ENCODE data around the gene RNF157.

- TF ChIP-seq CTCF (IDR thresholded peaks at IDR 0.05 in 4 of 5, conservative IDR thresholded peaks at IDR 0.05 in 1 of 5) (no peak), POLR2A (IDR thresholded peaks at IDR 0.05) (no peak)
Observed at GRCh38 chr17:76138896-76139752, 101.2 kb downstream of the RNF157 start.

Measured in gastrocnemius medialis (tissue), 4 donors.